K562 (cell line): ENCODE measurements around the gene METRNL. TPM values are rescaled to one million over a fixed set of nuclear protein-coding genes. Genes with fewer than 3 reads are reported as not detected.
A peak's percentile ranks its signal among the peaks of the same experiment; 100 is the strongest.
"Not testable (repeated sequence)": the region's sequence is repeated elsewhere in the genome, so short reads cannot be mapped to it uniquely, and the experiment has no call there.

Experiments
- ATAC-seq: fragments of 200-7000 bp; cut with Tn5 transposase; 3 replicates; pipeline ENCODE4 v1.9.1; 2020; ENCODE audit warnings: moderate library complexity
- BruUV-seq: library from RNA; stranded (reverse); fragments of 400-500 nt; replicated peaks from 2 replicates; lab custom pipeline; 2021; lab: Mats Ljungman, UMichigan
- CTCF ChIA-PET: fragments of 300-600 bp; formaldehyde crosslinking; extraction: SDS; loops from one replicate; lab custom pipeline; 2021; ENCODE audit warnings: low intra/inter-chr PET ratio; lab: Yijun Ruan, JAX
- POLR2A ChIA-PET: fragments of 300-600, 350-650 bp; sonication (Branson Sonifier 250); formaldehyde crosslinking; extraction: SDS; loops from one replicate; lab custom pipeline; 2021; ENCODE audit warnings: antibody characterized with exemption, inconsistent platforms; lab: Yijun Ruan, JAX
- DNase-seq, 4 experiments: peaks; one replicate each; pipeline versions ENCODE4 v3.0.0 to v3.0.0-alpha.2; 2011 to 2018; ENCODE audit warnings: low spot score in 3 of 4, mixed read lengths in 3 of 4; ENCODE audit errors: extremely low read depth in 1 of 4
- FAIRE-seq: peaks from 2 replicates; lab custom pipeline; 2011; peaks lifted over from hg19 to GRCh38; lab: Jason Lieb, UNC
- H2AFZ ChIP-seq: 2 replicates; pipeline ENCODE4 v1.6.0; 2011; ENCODE audit warnings: low read depth, low read length, control low read depth, inconsistent platforms
- H3K27ac ChIP-seq: fragments of 200-600 bp; 3 replicates; pipeline ENCODE4 v1.8.0; 2011; ENCODE audit warnings: low read depth, mild to moderate bottlenecking, control low read depth, inconsistent platforms, low read length, moderate library complexity, mixed read lengths; ENCODE audit errors: extremely low read depth
- H3K27me3 ChIP-seq, 2 experiments: fragments of 300-600 bp in 1 of 2; 2 replicates in 1 of 2; 3 replicates in 1 of 2; pipeline versions ENCODE4 v1.6.0 to v1.8.0; 2011; ENCODE audit warnings: inconsistent platforms in 2 of 2, low read length in 2 of 2, mild to moderate bottlenecking in 1 of 2, mixed read lengths in 1 of 2, moderate library complexity in 1 of 2; ENCODE audit not compliant: control insufficient read depth in 2 of 2, insufficient read depth in 2 of 2
- H3K36me3 ChIP-seq: fragments of 300-600 bp; 3 replicates; pipeline ENCODE4 v1.8.0; 2011; ENCODE audit warnings: mild to moderate bottlenecking, low read length, inconsistent platforms; ENCODE audit not compliant: control insufficient read depth, insufficient read depth
- H3K4me1 ChIP-seq, 2 experiments: fragments of 200-600 bp in 1 of 2; replicated peaks in 1 of 2; 2 replicates in 1 of 2; 3 replicates in 1 of 2; pipeline versions ENCODE4 v1.5.1 to v1.8.0; 2011; ENCODE audit warnings: inconsistent platforms in 2 of 2, low read length in 2 of 2, mild to moderate bottlenecking in 1 of 2, mixed read lengths in 1 of 2, moderate library complexity in 1 of 2; ENCODE audit not compliant: control insufficient read depth in 2 of 2, insufficient read depth in 2 of 2
- H3K4me2 ChIP-seq: 2 replicates; pipeline ENCODE4 v1.6.1; 2011; ENCODE audit warnings: low read length, control low read depth, inconsistent platforms, mixed read lengths; ENCODE audit not compliant: insufficient read depth
- H3K4me3 ChIP-seq: fragments of 200-600 bp; sonication (generic), shearing (Covaris generic); 2 replicates; pipeline ENCODE4 v1.5.1; 2016; ENCODE audit warnings: control low read depth, inconsistent platforms
- H3K79me2 ChIP-seq: fragments of 200-600 bp; 3 replicates; pipeline ENCODE4 v1.8.0; 2011; ENCODE audit warnings: low read length, inconsistent platforms; ENCODE audit not compliant: control insufficient read depth, insufficient read depth
- H3K9ac ChIP-seq, 2 experiments: 2 replicates each; pipeline versions ENCODE4 v1.6.0 to v1.6.1; 2011; ENCODE audit warnings: low read depth in 2 of 2, low read length in 2 of 2, control low read depth in 1 of 2, inconsistent platforms in 1 of 2, mild to moderate bottlenecking in 1 of 2, mixed read lengths in 1 of 2; ENCODE audit not compliant: insufficient read depth in 1 of 2
- H3K9me1 ChIP-seq: one replicate; pipeline ENCODE4 v1.6.0; 2011; ENCODE audit warnings: inconsistent platforms, mild to moderate bottlenecking, low read length, moderate library complexity; ENCODE audit not compliant: control insufficient read depth, insufficient read depth
- H3K9me3 ChIP-seq: replicated peaks from 2 replicates; pipeline ENCODE4 v1.5.1; 2011; ENCODE audit warnings: low read depth, low read length, inconsistent platforms; ENCODE audit not compliant: control insufficient read depth, insufficient read depth
- H4K20me1 ChIP-seq: replicated peaks from 2 replicates; pipeline ENCODE4 v1.6.1; 2011; ENCODE audit warnings: low read length, inconsistent platforms, mixed read lengths; ENCODE audit not compliant: control insufficient read depth, insufficient read depth
- ARID1B ChIP-seq: fragments of 450-650 bp; IDR thresholded peaks from 2 replicates; pipeline ENCODE4 v1.6.1; 2016; ENCODE audit warnings: antibody characterized with exemption, mild to moderate bottlenecking, inconsistent platforms
- BHLHE40 ChIP-seq: IDR thresholded peaks from 2 replicates; pipeline ENCODE4 v1.6.1; 2011; ENCODE audit warnings: low read length, improper control_type of control experiment
- DEAF1 ChIP-seq: fragments of 450-650 bp; formaldehyde crosslinking; IDR thresholded peaks from 2 replicates; pipeline ENCODE4 v1.4.0; 2020; ENCODE audit warnings: mild to moderate bottlenecking, moderate library complexity
- FOXK1 ChIP-seq: sonication (generic); formaldehyde crosslinking; IDR thresholded peaks from 2 replicates; pipeline ENCODE4 v1.8.0; 2022; ENCODE audit warnings: missing genetic modification reagents, mild to moderate bottlenecking, borderline replicate concordance
- HDAC6 ChIP-seq: IDR thresholded peaks from 2 replicates; pipeline ENCODE4 v1.6.1; 2012; ENCODE audit warnings: low read depth, mild to moderate bottlenecking, control low read depth, inconsistent platforms, low read length, moderate library complexity
- MBD2 ChIP-seq: sonication (generic); IDR thresholded peaks from 2 replicates; pipeline ENCODE4 v1.6.1; 2016; ENCODE audit warnings: low read depth, borderline replicate concordance
- MEF2A ChIP-seq: IDR thresholded peaks from 2 replicates; pipeline ENCODE4 v1.6.1; 2011; ENCODE audit warnings: low read depth, mild to moderate bottlenecking, low read length, moderate library complexity; ENCODE audit not compliant: control insufficient read depth
- SAFB ChIP-seq: fragments of 200-400 bp; formaldehyde crosslinking; IDR thresholded peaks from 2 replicates; pipeline ENCODE4 v1.6.1; 2017; ENCODE audit warnings: low read depth, low read length, borderline replicate concordance
- SMARCA4 ChIP-seq: fragments of 450-650 bp; IDR thresholded peaks from 2 replicates; pipeline ENCODE4 v1.6.1; 2016
- SRSF3 ChIP-seq: fragments of 200-400 bp; formaldehyde crosslinking; IDR thresholded peaks from 2 replicates; pipeline ENCODE4 v1.6.1; 2016; ENCODE audit warnings: mild to moderate bottlenecking, low read length, moderate library complexity; ENCODE audit not compliant: insufficient read depth
- SRSF7 ChIP-seq: fragments of 200-400 bp; formaldehyde crosslinking; optimal IDR thresholded peaks from 2 replicates; pipeline ENCODE3; 2017; ENCODE audit warnings: mild to moderate bottlenecking, low read depth, low read length
- TAF15 ChIP-seq: fragments of 200-400 bp; formaldehyde crosslinking; IDR thresholded peaks from 2 replicates; pipeline ENCODE4 v1.6.1; 2017; ENCODE audit warnings: mild to moderate bottlenecking, low read depth, low read length, moderate library complexity
- TBL1XR1 ChIP-seq, 2 experiments: IDR thresholded peaks; 2 replicates each; pipeline ENCODE4 v1.6.1; 2012; ENCODE audit warnings: improper control_type of control experiment in 2 of 2, low read length in 2 of 2, mild to moderate bottlenecking in 1 of 2
- WGBS: fragments of 100-300 bp; shearing (Covaris generic); methylation state at CpG from one replicate; pipeline ENCODE4 v1.1.6; 2016; ENCODE audit warnings: low coverage, mixed read lengths; ENCODE audit not compliant: insufficient coverage; ENCODE audit errors: missing lambda C conversion rate; 5-methylcytosine and 5-hydroxymethylcytosine counted together
- in situ Hi-C: fragments of 300-500 bp; cut with MboI; formaldehyde crosslinking; loops from 4 replicates; pipeline ENCODE4 v1.15.0; 2018; ENCODE audit warnings: inconsistent platforms, mixed read lengths
- intact Hi-C: fragments of 100-400 bp; cut with micrococcal nuclease; formaldehyde crosslinking; loops from 2 replicates; pipeline ENCODE4 v1.14.2; 2022
- polyA plus RNA-seq, 8 experiments: library from polyadenylated mRNA; depleted of rRNA in 4 of 8; stranded (reverse) in 5 of 8; unstranded in 3 of 8; fragments of >200 nt; fragmentation: Nextera tagmentation in 2 of 8; fragmentation: Illumina TruSeq in 1 of 8; extraction: Ambion mirVana in 2 of 8; extraction: Trizol in 1 of 8; gene quantifications; 2 replicates each; pipeline versions ENCODE4 v1.2.1 to v1.2.3, GENCODE V29; 2011 to 2014; ENCODE audit warnings: inconsistent platforms in 1 of 8, missing spikeins in 1 of 8
- total RNA-seq, 7 experiments: library from RNA; depleted of rRNA in 6 of 7; stranded (reverse); fragments of >200 nt in 6 of 7; fragmentation: Illumina TruSeq in 2 of 7; extraction: Trizol in 2 of 7; gene quantifications; 2 replicates each; pipeline versions ENCODE4 v1.2.1 to v1.2.3, GENCODE V29; 2011 to 2021; ENCODE audit warnings: low replicate concordance in 1 of 7

The METRNL gene
- total and polyA plus RNA-seq, 9 of the 15 experiments (the other 6 are each of a cell fraction or from before 2014, with no cell fraction given) = 0.17 to 31.8 (median 2.9) TPM

GRCh38 chr17:83055176-83055575 lies 24.2 kb upstream of the METRNL start:
- BruUV-seq, H3K36me3 ChIP-seq, POLR2A ChIA-PET, H3K79me2 ChIP-seq, H3K9ac ChIP-seq, intact Hi-C loops, H2AFZ ChIP-seq, H4K20me1 ChIP-seq, H3K27ac ChIP-seq, FAIRE-seq, H3K4me2 ChIP-seq, H3K9me3 ChIP-seq, H3K4me3 ChIP-seq, CTCF ChIA-PET, ATAC-seq, H3K9me1 ChIP-seq, DNase-seq, in situ Hi-C loops: not testable (repeated sequence)
- WGBS = 82% methylated on average over 17 of the region's 25 CpGs
- Histone ChIP-seq H3K27me3 (peaks cover 0 to 26% of the 10 kb centered on the region in 2 experiments; a peak in 3 of 5 replicates), H3K4me1 (peaks cover 27 to 76% of the 10 kb centered on the region in 2 experiments)

- no peaks in the 10 kb centered on the region for H3K9me3 ChIP-seq
- H3K4me1 ChIP-seq = peaks cover 27 to 70% of the 10 kb centered on the region in 2 experiments
- no peaks in the 10 kb centered on the region for H3K9me1 ChIP-seq
- H3K27me3 ChIP-seq = peaks cover 3 to 31% of the 10 kb centered on the region in 2 experiments; a peak in 4 of 5 replicates
- ChIA-PET POLR2A (no interaction called here), CTCF (no interaction called here)
- no peak overlapping the region for H3K27ac ChIP-seq
- 27% methylated on average over 16 of the region's 16 CpGs for WGBS
- no peaks in the 10 kb centered on the region for H3K79me2 ChIP-seq
- no TSS peak for BruUV-seq
- no peak overlapping the region for H3K4me3 ChIP-seq
- peak overlapping the region; percentile 64 for H2AFZ ChIP-seq
- 0 out of 2 replicates have a peak overlapping the region, but pooled peaks have one; percentile 23 for H3K4me2 ChIP-seq
- H3K36me3 ChIP-seq = no peaks in the 10 kb centered on the region
- DNase-seq (no peak), ATAC-seq (no peak), FAIRE-seq (peak; percentile 65)
- H3K9ac ChIP-seq = peak overlapping the region in 1 of 2 experiments; percentile 73; a peak in 1 of 4 replicates
- intact Hi-C loops = no loop called here
- H4K20me1 ChIP-seq = 0 out of 2 replicates have a peak, but pooled peaks cover 4% of the 10 kb centered on the region
- in situ Hi-C loops = no loop called here
- TF ChIP-seq SRSF7 (no peak), TBL1XR1 (IDR thresholded peaks at IDR 0.05; ENCODE audit: low read length in 2 of 2) (no peak), FOXK1 (CRISPR knock-in tag) (peak; percentile 61; the same call in 1 of the 2 replicates), MEF2A (peak; percentile 87), HDAC6 (no peak), TAF15 (no peak), ARID1B (peak; percentile 20; the same call in 1 of the 2 replicates), BHLHE40 (0 out of 2 replicates have a peak, but pooled peaks have one; percentile 45), SRSF3 (no peak), MBD2 (no peak), SAFB (no peak), DEAF1 (CRISPR knock-in tag) (no peak), SMARCA4 (0 out of 2 replicates have a peak, but pooled peaks have one; percentile 23)
Observed at GRCh38 chr17:83055911-83056582, 23.4 kb upstream of the METRNL start.
